Fibroblast of villous mesenchyme (primary cell): Measurements from ENCODE around the gene MRRF. TPM values are rescaled to one million over a fixed set of nuclear protein-coding genes. Genes with fewer than 3 reads are reported as not detected.

Source experiments
- DNase-seq: peaks from one replicate; pipeline ENCODE4 v3.0.0-alpha.2; 2010; ENCODE audit warnings: low read depth
- H3K4me3 ChIP-seq: 2 replicates; pipeline ENCODE4 v1.5.1; 2011; ENCODE audit warnings: low read depth, mild to moderate bottlenecking, low read length
- total RNA-seq: library from RNA; depleted of rRNA; stranded (reverse); fragments of >200 nt; gene quantifications from 2 replicates; pipeline ENCODE4 v1.2.3, GENCODE V29; 2012
- TF ChIP-seq, protein P1 (sequence below): IDR thresholded peaks from 2 replicates; pipeline ENCODE4 v1.5.1; 2012; ENCODE audit warnings: low read depth, mild to moderate bottlenecking, low read length; ENCODE audit not compliant: insufficient read depth

MRRF gene
- total RNA-seq, 1 donor, result 29.4 TPM

GRCh38 chr9:122225312-122226141 lies 39.2 kb upstream of the MRRF start:
- no peak overlapping the region for H3K4me3 ChIP-seq
- no peak for DNase-seq
- TF ChIP-seq, protein P1, sequence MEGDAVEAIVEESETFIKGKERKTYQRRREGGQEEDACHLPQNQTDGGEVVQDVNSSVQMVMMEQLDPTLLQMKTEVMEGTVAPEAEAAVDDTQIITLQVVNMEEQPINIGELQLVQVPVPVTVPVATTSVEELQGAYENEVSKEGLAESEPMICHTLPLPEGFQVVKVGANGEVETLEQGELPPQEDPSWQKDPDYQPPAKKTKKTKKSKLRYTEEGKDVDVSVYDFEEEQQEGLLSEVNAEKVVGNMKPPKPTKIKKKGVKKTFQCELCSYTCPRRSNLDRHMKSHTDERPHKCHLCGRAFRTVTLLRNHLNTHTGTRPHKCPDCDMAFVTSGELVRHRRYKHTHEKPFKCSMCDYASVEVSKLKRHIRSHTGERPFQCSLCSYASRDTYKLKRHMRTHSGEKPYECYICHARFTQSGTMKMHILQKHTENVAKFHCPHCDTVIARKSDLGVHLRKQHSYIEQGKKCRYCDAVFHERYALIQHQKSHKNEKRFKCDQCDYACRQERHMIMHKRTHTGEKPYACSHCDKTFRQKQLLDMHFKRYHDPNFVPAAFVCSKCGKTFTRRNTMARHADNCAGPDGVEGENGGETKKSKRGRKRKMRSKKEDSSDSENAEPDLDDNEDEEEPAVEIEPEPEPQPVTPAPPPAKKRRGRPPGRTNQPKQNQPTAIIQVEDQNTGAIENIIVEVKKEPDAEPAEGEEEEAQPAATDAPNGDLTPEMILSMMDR, result no peak

- TF ChIP-seq, protein P1, result no peak
- no peak for DNase-seq
- H3K4me3 ChIP-seq, result no peak overlapping the region
Observed at GRCh38 chr9:122226142-122226757, 38.4 kb upstream of the MRRF start.

DNA sequence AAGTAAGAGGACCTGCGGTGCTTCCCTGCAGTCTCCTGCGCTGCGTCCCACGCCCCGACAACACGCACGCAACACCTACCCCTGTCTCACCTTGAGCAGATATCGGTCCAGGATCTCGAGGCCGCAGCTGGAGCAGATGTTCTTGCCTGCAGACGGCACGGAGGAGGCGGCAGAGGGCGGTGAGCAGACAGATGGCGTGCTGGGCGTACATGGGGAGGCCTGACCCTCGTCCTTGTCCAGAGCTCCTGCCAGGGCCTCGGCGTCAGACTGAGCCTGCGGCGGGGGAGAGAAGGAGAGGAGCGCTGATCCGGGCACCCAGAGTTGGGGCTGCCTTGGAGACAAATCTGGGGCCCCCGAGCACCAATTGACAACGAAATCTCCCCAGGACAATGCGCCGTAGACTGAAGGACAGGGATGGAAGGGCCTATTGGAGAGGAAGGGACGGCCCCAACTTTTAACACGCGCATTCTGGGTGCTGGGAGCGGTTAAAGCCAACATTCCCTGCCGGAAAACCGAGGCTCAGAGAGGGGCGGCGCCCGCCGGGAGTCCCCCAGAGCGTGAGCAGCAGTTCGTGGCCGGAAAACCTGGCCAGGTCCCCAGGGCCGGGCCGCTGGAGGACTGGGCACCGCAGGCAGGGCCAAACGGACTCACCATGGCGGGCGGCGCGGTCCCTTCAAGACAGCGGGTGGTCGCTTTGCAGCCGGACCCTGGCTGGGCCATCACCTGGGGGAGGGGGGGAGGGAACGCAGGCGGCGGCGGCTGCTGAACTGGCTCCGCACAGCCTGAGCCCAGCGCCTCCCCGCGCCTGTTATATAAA lies 37.7 kb upstream of the MRRF start:
- H3K4me3 ChIP-seq, result no peak overlapping the region
- TF ChIP-seq, protein P1, result no peak
- DNase-seq, result no peak

DNA sequence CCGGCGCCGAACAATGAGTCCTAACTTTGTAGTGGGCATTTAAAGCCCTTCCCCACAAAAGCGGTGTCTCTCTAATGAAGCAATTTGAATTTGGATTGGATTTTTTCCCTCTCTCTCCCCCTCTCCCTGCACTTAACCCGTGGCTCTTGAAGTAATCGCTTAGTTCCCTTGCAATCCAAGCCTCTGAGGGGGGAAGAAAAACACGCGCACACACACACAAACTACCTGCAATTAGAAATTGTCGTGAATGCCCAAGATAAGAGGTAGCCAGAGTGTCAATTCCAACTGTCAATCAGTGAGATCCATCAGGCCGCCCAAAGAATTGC lies 37.1 kb upstream of the MRRF start:
- TF ChIP-seq, protein P1, result no peak
- no peak for DNase-seq
- no peak overlapping the region for H3K4me3 ChIP-seq

DNA sequence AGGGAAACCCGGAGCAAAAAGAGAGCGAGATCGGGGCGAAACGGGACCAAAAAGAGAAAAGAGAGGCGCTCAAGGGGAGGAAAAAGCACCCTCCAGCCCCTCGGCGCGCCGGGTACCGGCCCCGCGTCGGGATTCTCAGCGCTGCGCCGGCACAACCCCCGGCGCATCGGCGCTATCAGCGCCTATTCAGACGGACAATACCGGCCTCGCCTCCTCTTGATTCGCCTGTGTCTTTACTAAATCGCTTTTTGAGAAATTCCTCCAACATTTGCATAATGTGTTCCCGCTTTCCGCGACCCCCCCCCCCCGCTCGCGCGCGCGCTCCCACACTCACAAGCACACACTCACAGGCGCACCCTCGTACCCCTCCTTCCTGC lies 36.5 kb upstream of the MRRF start:
- DNase-seq, result no peak
- TF ChIP-seq, protein P1, result no peak
- peak overlapping the region; percentile 26 for H3K4me3 ChIP-seq

DNA sequence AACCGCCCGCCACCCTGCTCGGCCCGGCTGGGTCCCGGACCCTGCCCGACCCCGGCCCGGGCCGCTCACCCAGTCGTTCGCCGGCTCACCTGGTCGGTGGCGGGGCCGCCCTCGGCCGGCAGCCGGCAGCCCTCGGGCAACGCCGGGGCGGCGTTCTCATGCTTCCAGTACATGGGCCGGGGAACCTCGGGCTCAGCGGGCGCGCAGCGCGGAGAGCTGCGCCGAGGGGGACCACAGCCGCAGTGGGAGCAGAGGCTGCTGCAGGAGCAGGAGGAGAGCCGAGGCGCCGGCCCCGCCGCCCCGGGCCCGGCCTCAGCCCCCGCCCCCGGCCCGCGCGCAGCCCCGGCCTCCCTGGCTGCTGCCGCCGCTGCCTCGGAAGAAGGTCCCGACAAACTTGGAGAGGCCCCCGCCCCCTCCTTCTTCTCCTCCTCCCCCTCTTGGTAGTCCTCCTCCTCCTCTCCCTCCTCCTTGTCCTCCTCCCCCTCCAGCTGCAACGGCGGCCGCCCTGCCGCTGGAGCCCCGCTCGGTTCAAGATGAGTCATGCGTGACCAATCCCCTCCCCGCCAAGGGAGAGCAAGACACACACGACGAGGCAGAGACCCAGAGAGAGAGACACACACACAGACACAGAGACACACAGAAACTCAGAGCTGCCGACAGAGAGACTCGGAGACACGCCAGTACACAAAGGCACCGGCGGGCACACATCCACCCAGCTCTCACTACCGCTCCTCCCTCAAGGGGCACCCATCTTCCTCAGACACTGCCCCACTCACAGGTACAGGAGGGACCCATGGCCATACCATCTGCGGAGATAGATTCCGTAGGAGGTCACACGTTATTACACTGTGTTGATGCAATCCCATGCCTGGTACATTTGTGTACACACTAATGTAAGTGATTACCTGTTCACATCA lies 35.9 kb upstream of the MRRF start, which contains the start of gene LHX6:
TSS of gene LHX6 (minus strand) at position 390 of the 917 bp plus-strand sequence. CDS start at position 173, 217 bp downstream.
- peak within 1 kb of the TSS; percentile 26 for H3K4me3 ChIP-seq
- TF ChIP-seq, protein P1, result no peak
- DNase-seq, result peak; percentile 15
